DOHH2 (cell line): Measurements from ENCODE around the gene ALG6.

Experiments
- CTCF ChIP-seq: fragments of 200-600 bp; sonication (generic); IDR thresholded peaks from one replicate; pipeline ENCODE4 v1.5.1; 2014; ENCODE audit warnings: antibody characterized with exemption, mild to moderate bottlenecking, low read depth, low read length; ENCODE audit not compliant: poor library complexity, severe bottlenecking
- EZH2phosphoT487 ChIP-seq: fragments of 200-600 bp; sonication (generic); IDR thresholded peaks from 2 replicates; pipeline ENCODE4 v1.6.1; 2017; ENCODE audit warnings: borderline replicate concordance, mild to moderate bottlenecking, antibody characterized with exemption, low read length, moderate library complexity, mixed read lengths

- TF ChIP-seq CTCF (no peak), EZH2phosphoT487 (no peak)
These were observed 5.4 kb upstream of the ALG6 start for GRCh38 chr1:63362073-63362472.
